ENCODE measurements around the gene MRPL4. TPM values are rescaled to one million over a fixed set of nuclear protein-coding genes. Genes with fewer than 3 reads are reported as not detected.

The MRPL4 gene
- total RNA-seq, 4 donors from 2014 or later, result 39.9 to 78.0 (median 61.7) TPM

GRCh38 chr19:10306327-10306726 lies 54.3 kb downstream of the MRPL4 start:
- Histone ChIP-seq H3K36me3 (peaks cover 0 to 23% (median 13%) of the 10 kb centered on the region in 4 donors), H3K4me3 (no peak overlapping the region), H3K27ac (replicated peaks in 1 of 4) (no peak overlapping the region), H3K27me3 (peaks cover 0 to 17% (median 0%) of the 10 kb centered on the region in 4 donors), H3K9me3 (no peaks in the 10 kb centered on the region), H3K4me1 (no peaks in the 10 kb centered on the region)
- no peak for DNase-seq (ENCODE audit: extremely low spot score)
- intact Hi-C loops (cut with DNase I), result no loop called here
- TF ChIP-seq POLR2A (IDR thresholded peaks at IDR 0.05; ENCODE audit: low read depth) (no peak), EP300 (IDR thresholded peaks at IDR 0.05) (no peak), POLR2AphosphoS5 (IDR thresholded peaks at IDR 0.05) (no peak)
- TF ChIP-seq, protein P1, sequence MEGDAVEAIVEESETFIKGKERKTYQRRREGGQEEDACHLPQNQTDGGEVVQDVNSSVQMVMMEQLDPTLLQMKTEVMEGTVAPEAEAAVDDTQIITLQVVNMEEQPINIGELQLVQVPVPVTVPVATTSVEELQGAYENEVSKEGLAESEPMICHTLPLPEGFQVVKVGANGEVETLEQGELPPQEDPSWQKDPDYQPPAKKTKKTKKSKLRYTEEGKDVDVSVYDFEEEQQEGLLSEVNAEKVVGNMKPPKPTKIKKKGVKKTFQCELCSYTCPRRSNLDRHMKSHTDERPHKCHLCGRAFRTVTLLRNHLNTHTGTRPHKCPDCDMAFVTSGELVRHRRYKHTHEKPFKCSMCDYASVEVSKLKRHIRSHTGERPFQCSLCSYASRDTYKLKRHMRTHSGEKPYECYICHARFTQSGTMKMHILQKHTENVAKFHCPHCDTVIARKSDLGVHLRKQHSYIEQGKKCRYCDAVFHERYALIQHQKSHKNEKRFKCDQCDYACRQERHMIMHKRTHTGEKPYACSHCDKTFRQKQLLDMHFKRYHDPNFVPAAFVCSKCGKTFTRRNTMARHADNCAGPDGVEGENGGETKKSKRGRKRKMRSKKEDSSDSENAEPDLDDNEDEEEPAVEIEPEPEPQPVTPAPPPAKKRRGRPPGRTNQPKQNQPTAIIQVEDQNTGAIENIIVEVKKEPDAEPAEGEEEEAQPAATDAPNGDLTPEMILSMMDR (IDR thresholded peaks at IDR 0.05), result no peak
- 90% methylated on average over 5 of the region's 5 CpGs for WGBS

DNA sequence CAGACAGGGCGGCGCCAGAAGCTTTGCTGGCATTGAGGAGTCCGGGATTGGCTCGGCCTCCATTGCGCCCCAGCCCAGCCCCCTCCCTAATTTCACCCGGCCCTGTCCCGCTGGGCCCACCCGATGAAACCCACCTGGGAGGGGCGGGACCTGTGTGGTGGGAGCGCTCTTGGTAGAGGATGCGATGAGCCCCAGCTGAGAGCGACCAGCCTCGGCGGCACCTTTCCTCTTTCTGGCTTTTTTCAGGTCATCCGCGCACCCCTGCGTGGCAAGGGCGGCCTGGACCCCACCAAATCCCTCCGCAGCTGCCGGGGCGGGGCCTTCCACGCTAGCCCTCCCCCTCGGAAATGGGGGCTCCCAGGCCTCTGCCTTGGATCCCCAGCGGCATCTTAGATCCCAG lies 57.4 kb downstream of the MRPL4 start, which contains the start of gene ZGLP1:
ZGLP1 (minus strand) TSS at position 393 of the 400 bp plus-strand sequence.
- Histone ChIP-seq H3K36me3 (peaks cover 0 to 28% (median 16%) of the 10 kb centered on the region in 4 donors), H3K27ac (replicated peaks in 1 of 4) (no peak within 1 kb of the TSS), H3K27me3 (no peaks in the 10 kb centered on the region), H3K4me3 (no peak within 1 kb of the TSS), H3K4me1 (peaks cover under 1 to 3% (median under 1%) of the 10 kb centered on the region in 4 donors), H3K9me3 (no peaks in the 10 kb centered on the region)
- WGBS, result 92% methylated on average over 18 of the region's 24 CpGs
- intact Hi-C loops (cut with DNase I), result no loop called here
- DNase-seq (ENCODE audit: extremely low spot score), result no peak
- TF ChIP-seq, protein P1 (IDR thresholded peaks at IDR 0.05), result no peak
- no peak for TF ChIP-seq EP300 (IDR thresholded peaks at IDR 0.05)
- TF ChIP-seq POLR2AphosphoS5 (IDR thresholded peaks at IDR 0.05), result no peak
- no peak for TF ChIP-seq POLR2A (IDR thresholded peaks at IDR 0.05; ENCODE audit: low read depth)

Small RNAs within 50 kb of the gene (small RNA-seq; reads per million reads assigned to genes)
- gene AC011511.1 (0 reads per million in 3 donors), gene MIR4322 (0 reads per million in 3 donors)

Other genes with a start within 250 kb of the MRPL4 start
- gene COL5A3, start 241.7 kb upstream of the MRPL4 start, total RNA-seq, result 10 to 100 TPM; 12.9 to 29.1 (median 19.5) TPM
- not detected for gene RDH8, start 238.7 kb upstream of the MRPL4 start, total RNA-seq
- gene SHFL, start 165.9 kb upstream of the MRPL4 start, total RNA-seq, result 10 to 100 TPM; 17.4 to 34.9 (median 26.1) TPM
- gene ANGPTL6, start 149.5 kb upstream of the MRPL4 start, total RNA-seq, result not detected
- gene PPAN, start 145.9 kb upstream of the MRPL4 start, total RNA-seq, result 10 to 100 TPM; 22.7 to 39.3 (median 29.1) TPM
- 10 to 100 TPM in 1 of 4 donors, 1 to 10 TPM in 3; 4.9 to 11.3 (median 8.5) TPM for gene P2RY11, start 140.5 kb upstream of the MRPL4 start, total RNA-seq
- gene EIF3G, start 132.3 kb upstream of the MRPL4 start, total RNA-seq, result 100 to 1,000 TPM; 220 to 344 (median 305) TPM
- 10 to 100 TPM; 20.8 to 51.4 (median 34.8) TPM for gene DNMT1, start 57.3 kb upstream of the MRPL4 start, total RNA-seq
- 10 to 100 TPM; 14.5 to 27.7 (median 20.4) TPM for gene S1PR2, start 20.9 kb upstream of the MRPL4 start, total RNA-seq
- 10 to 100 TPM; 15.8 to 63.5 (median 18.4) TPM for gene ICAM1, start 18.9 kb downstream of the MRPL4 start, total RNA-seq
- under 1 TPM in 3 of 4 donors, not detected in 1; 0.29 to 0.78 (median 0.66) TPM for gene ICAM4, start 34.7 kb downstream of the MRPL4 start, total RNA-seq
- gene ICAM5, start 37.7 kb downstream of the MRPL4 start, total RNA-seq, result under 1 TPM; 0.23 to 0.45 (median 0.37) TPM
- 1 to 10 TPM in 3 of 4 donors, under 1 TPM in 1; 0.58 to 1.2 (median 1.2) TPM for gene ZGLP1, start 57.6 kb downstream of the MRPL4 start, total RNA-seq
- 10 to 100 TPM; 16.6 to 29.6 (median 26.5) TPM for gene FDX2, start 63.8 kb downstream of the MRPL4 start, total RNA-seq
- 10 to 100 TPM; 23.7 to 42.2 (median 30.2) TPM for gene RAVER1, start 81.3 kb downstream of the MRPL4 start, total RNA-seq
- gene ICAM3, start 87.4 kb downstream of the MRPL4 start, total RNA-seq, result 10 to 100 TPM in 1 of 4 donors, 1 to 10 TPM in 3; 2.9 to 10.9 (median 5.2) TPM
- gene TYK2, start 128.4 kb downstream of the MRPL4 start, total RNA-seq, result 10 to 100 TPM; 50.5 to 71.6 (median 65.9) TPM
- gene CDC37, start 151.3 kb downstream of the MRPL4 start, total RNA-seq, result 100 to 1,000 TPM; 131 to 176 (median 160) TPM
- 10 to 100 TPM; 11.6 to 24.5 (median 14.1) TPM for gene PDE4A, start 168.3 kb downstream of the MRPL4 start, total RNA-seq